NCI-H128 (cell line): ENCODE measurements around the gene PABPN1L.
A peak's percentile ranks its signal among the peaks of the same experiment; 100 is the strongest.

Experiments used
- DNase-seq: peaks from one replicate; lab custom pipeline; 2025; ENCODE audit not compliant: unreplicated experiment; lab: John Stamatoyannopoulos, UW

PABPN1L gene

GRCh38 chr16:88870608-88871348, 4.3 kb upstream of the PABPN1L start:
- no peak for DNase-seq

- no peak for DNase-seq
These were observed 3.2 kb upstream of the PABPN1L start for GRCh38 chr16:88869673-88869980.

- DNase-seq: no peak
These were observed 2.7 kb upstream of the PABPN1L start for GRCh38 chr16:88868974-88869672.

GRCh38 chr16:88867581-88868246, 1.3 kb upstream of the PABPN1L start:
- DNase-seq: no peak

- DNase-seq: no peak
These were observed 718 bp downstream of the PABPN1L start for GRCh38 chr16:88865742-88866141.

DNA sequence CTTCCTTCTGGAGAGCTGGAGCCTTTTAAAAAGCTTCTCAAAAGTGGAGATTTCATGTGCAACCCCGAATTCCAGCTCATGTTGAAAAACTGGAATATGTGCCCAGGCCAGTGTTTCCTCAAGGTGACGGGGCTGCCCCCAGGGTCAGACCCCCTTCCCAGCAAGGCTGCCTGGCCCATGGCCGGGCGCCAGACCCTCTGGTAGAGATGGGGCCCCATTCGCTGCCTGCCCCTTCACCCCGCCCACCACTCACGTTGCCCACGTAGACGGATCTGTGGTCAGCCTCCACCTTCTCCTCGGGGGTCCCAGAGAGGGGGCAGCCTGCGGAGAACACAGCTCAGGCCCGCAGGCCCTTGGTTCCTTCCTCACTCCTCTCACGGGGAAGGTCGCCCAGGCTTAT, 1.1 kb downstream of the PABPN1L start:
- DNase-seq: no peak

GRCh38 chr16:88864521-88864920, 1.9 kb downstream of the PABPN1L start:
- DNase-seq: no peak

- no peak for DNase-seq
These were observed 2.4 kb downstream of the PABPN1L start for GRCh38 chr16:88864099-88864498.

- no peak for DNase-seq
These were observed 3.0 kb downstream of the PABPN1L start for GRCh38 chr16:88863426-88863825.

GRCh38 chr16:88862968-88863367, 3.5 kb downstream of the PABPN1L start:
- no peak for DNase-seq

DNA sequence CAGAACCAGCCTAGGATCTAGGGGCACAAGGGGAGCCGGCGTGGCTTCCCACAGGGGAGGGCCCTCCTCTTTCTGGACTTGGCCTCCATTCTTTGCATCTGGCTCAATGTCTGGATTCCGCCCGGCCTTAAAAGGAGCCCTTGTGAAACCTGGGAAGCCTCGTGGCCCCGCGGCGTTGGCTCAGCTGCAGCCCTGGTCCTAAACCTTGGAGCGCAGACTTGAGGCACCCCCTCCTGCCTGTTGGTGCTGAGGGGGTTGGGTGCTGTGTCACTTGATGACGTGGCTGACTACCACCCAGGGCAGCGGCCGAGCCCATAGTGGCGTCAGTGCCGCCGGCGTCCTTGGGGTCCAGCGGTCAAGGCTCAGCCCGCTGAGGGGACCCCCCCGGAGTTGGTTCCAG, 5.1 kb downstream of the PABPN1L start:
- no peak for DNase-seq

GRCh38 chr16:88859381-88860091, 6.9 kb downstream of the PABPN1L start:
- DNase-seq: no peak

DNA sequence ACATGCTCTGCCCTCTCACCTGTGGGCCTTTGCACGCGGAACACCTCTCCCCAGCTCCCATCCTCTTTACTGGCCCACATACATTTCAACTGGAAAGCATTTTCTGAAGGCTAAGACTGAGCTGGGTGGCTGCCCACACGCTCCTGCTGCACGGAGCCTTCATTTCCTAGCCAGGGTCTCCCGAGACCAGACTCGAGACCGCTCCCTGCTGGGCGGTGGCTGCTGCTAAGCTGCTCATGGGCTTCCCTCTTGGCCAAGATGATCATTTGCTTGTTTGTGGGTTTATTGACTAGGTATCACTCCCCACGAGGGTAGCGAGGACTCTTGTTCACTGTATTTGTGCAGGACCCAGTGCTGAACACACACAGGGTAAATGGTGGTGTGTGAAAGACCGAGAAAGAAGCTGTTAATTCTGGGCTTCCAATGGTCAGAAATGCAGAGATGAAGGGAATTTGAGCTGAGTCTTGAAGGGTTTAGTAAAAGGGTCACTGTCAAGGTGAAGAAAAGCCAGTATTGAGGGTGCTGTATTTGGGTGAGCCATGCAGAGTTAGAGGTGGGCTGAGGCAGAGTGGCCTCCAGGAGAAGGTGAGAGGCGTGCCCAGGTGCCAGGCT, 8.6 kb downstream of the PABPN1L start:
- DNase-seq: no peak

- peak; percentile 79 for DNase-seq
These were observed 9.4 kb downstream of the PABPN1L start, which contains the start of the genes GALNS and TRAPPC2L for GRCh38 chr16:88856828-88857727. GALNS (minus strand) TSS chr16:88856947; CDS start chr16:88856877, 70 bp downstream. TRAPPC2L (plus strand) TSS chr16:88857127; CDS start chr16:88857151, 24 bp downstream.

DNA sequence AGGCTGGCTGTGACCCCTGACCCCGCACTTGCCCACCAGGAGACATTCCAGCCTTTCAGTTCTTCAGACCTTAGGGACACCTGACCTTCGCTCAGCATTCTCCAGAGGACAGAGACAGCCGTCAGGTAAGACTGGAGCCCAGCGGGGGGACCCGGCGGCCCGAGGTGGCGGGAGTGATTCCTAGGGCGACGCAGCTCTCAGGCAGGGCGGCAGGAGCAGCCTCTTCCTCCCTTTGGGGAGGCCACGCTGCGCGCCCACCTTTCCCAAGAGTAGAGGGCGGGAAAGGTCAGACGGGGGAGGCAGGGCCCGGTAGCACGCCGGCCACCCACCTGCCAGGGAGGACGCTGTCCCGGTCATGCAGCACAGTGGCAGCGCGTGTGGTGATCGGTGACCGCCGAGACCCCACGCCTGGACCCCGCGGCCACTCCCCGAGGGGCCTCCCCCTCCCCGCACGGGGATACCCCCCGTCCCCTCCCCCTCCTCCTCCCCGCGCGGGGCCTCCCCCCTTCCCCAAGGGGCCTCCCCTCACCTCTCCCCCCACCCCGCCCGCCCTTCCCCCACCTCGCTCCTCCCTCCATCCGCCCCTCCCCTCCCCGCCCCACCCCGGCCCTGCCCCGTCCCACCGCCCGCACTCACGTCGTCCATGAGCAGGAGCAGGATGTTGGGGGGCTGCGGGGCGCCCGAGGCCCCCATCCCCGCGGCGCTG, 10.2 kb downstream of the PABPN1L start:
- no peak for DNase-seq

DNA sequence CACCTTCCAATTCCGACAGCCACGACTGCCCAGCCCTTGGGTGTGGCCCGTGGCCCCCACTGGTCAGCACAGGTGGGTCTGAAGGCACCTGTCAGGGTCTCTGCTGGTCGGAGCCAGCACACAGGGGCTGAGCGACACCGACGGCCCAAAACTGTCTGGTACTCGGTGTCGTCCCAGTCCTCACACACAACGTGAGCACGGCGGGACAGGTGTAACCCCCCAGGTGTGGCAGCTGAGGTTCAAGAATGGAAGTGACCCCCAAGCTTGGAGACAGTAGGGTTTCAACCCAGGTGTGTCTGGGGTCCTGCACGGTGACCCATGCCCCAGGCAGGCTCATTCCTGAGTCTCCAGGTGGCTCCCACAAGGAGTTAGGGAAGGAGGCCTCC, 10.7 kb downstream of the PABPN1L start:
- DNase-seq: no peak

GRCh38 chr16:88855176-88855575, 11.3 kb downstream of the PABPN1L start:
- no peak for DNase-seq

DNA sequence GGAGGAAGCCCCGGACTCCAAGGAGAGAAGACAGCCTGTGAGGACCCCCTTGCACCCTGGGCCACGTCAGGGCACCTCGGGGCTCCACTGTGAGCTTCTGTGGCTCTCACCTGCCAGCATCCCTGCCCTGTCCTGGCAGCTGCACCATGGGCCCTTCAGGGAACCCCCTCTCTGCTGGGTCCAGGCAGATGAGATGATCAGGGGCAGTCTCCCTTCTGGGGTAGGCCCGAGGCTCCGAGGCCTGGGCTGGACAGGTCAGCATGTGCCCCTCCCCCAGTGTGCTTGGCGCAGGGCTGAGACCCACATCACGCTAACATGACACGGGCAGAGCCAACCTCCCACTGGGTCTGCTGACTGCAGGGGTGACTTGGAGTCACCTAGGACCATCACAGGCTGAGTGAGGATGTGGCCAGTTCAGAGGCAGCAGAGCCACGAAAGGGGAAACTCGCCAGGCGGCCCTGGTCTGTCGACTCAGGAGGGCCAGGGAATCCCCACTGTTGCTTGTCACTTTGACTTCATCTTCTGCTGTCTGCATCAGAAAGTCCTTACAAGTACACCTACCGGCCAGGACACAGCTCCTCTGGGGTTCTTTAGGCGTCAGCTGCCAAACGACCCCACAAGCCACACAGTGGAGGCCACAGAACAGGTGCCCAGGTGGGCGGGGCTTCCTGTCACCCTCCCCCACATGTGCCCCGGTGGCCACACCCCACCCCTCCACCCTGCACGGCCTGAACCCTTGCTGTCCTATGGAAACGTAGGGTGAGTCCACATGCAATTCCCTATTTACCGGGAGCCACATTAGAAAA, 12.0 kb downstream of the PABPN1L start:
- DNase-seq: no peak
